ENCODE results near the gene KPNA5. TPM values are rescaled to one million over a fixed set of nuclear protein-coding genes. Genes with fewer than 3 reads are reported as not detected.
A peak's percentile ranks its signal among the peaks of the same experiment; 100 is the strongest.

KPNA5 gene
- total and polyA plus RNA-seq, 2 of the 13 experiments (the other 11 are each of a cell fraction or from before 2014, with no cell fraction given) = 5.3 to 13.0 TPM

GRCh38 chr6:116631379-116631990 lies 49.5 kb upstream of the KPNA5 start (continued):
- TF ChIP-seq THAP8 (CRISPR knock-in tag; IDR thresholded peaks at IDR 0.05; ENCODE audit: borderline replicate concordance) = no peak
- no peak for TF ChIP-seq ZNF879 (CRISPR knock-in tag; IDR thresholded peaks at IDR 0.05)
- peak; percentile 88 for TF ChIP-seq CREM (IDR thresholded peaks at IDR 0.05)
- TF ChIP-seq CREM (CRISPR knock-in tag; IDR thresholded peaks at IDR 0.05) = no peak
- TF ChIP-seq PBX2 (CRISPR knock-in tag; IDR thresholded peaks at IDR 0.05) = no peak
- TF ChIP-seq IRF9 (CRISPR knock-in tag; IDR thresholded peaks at IDR 0.05; ENCODE audit: borderline replicate concordance) = no peak
- TF ChIP-seq MBD4 (IDR thresholded peaks at IDR 0.05; ENCODE audit: borderline replicate concordance, low read length) = 0 out of 2 replicates have a peak, but pooled peaks have one; percentile 46
- TF ChIP-seq SALL1 (CRISPR knock-in tag; IDR thresholded peaks at IDR 0.05) = peak; percentile 99
- TF ChIP-seq ZNF713 (CRISPR knock-in tag; IDR thresholded peaks at IDR 0.05) = no peak
- no peak for TF ChIP-seq CERS6 (CRISPR knock-in tag; IDR thresholded peaks at IDR 0.05)
- no peak; the same call in 1 of the 2 replicates for TF ChIP-seq ZNF124 (CRISPR knock-in tag; IDR thresholded peaks at IDR 0.05)
- TF ChIP-seq ZFY (CRISPR knock-in tag; IDR thresholded peaks at IDR 0.05) = peak; percentile 88
- TF ChIP-seq PHF8 (CRISPR knock-in tag; IDR thresholded peaks at IDR 0.05) = no peak
- no peak for TF ChIP-seq ZNF34 (CRISPR knock-in tag; IDR thresholded peaks at IDR 0.05; ENCODE audit: borderline replicate concordance)
- TF ChIP-seq HMGXB3 (CRISPR knock-in tag; IDR thresholded peaks at IDR 0.05; ENCODE audit: borderline replicate concordance) = peak; percentile 88; the same call in 1 of the 2 replicates
- peak; percentile 73; the same call in 1 of the 2 replicates for TF ChIP-seq HINFP (CRISPR knock-in tag; IDR thresholded peaks at IDR 0.05; ENCODE audit: low read depth)
- TF ChIP-seq ATF2 (CRISPR knock-in tag; IDR thresholded peaks at IDR 0.05) = peak; percentile 66
- no peak for TF ChIP-seq SNAPC5 (CRISPR knock-in tag; IDR thresholded peaks at IDR 0.05; ENCODE audit: borderline replicate concordance)
